Trophoblast cell (in vitro differentiated cells and primary cell): ENCODE results near the gene BCAT1.

Source experiments
- DNase-seq, 2 donors: peaks; one replicate each; pipeline ENCODE4 v3.0.0-alpha.2; 2016
- H2AFZ ChIP-seq: 2 replicates; pipeline ENCODE4 v1.6.1; 2013; ENCODE audit warnings: low read length, moderate library complexity, mild to moderate bottlenecking; ENCODE audit not compliant: insufficient read depth, poor library complexity
- H2AK5ac ChIP-seq: 2 replicates; pipeline ENCODE4 v1.6.1; 2013; ENCODE audit warnings: mild to moderate bottlenecking, low read length
- H2BK120ac ChIP-seq: 2 replicates; pipeline ENCODE4 v1.6.1; 2013; ENCODE audit warnings: low read length, mild to moderate bottlenecking, moderate library complexity; ENCODE audit not compliant: insufficient read depth, poor library complexity
- H2BK12ac ChIP-seq: 2 replicates; pipeline ENCODE4 v1.6.1; 2013; ENCODE audit warnings: mild to moderate bottlenecking, low read length, moderate library complexity
- H2BK5ac ChIP-seq: 2 replicates; pipeline ENCODE4 v1.6.1; 2013; ENCODE audit warnings: low read length, low read depth, moderate library complexity, mild to moderate bottlenecking; ENCODE audit not compliant: poor library complexity
- H3K14ac ChIP-seq: 2 replicates; pipeline ENCODE4 v1.6.1; 2013; ENCODE audit warnings: mild to moderate bottlenecking, low read length
- H3K18ac ChIP-seq: 2 replicates; pipeline ENCODE4 v1.6.1; 2013; ENCODE audit warnings: mild to moderate bottlenecking, low read length
- H3K23ac ChIP-seq: 2 replicates; pipeline ENCODE4 v1.6.1; 2013; ENCODE audit warnings: low read length
- H3K27ac ChIP-seq: 2 replicates; pipeline ENCODE4 v1.5.1; 2013; ENCODE audit warnings: low read depth, mild to moderate bottlenecking, inconsistent platforms, low read length, moderate library complexity
- H3K27me3 ChIP-seq: 2 replicates; pipeline ENCODE4 v1.6.1; 2013; ENCODE audit warnings: inconsistent platforms, mild to moderate bottlenecking, low read length, moderate library complexity; ENCODE audit not compliant: insufficient read depth
- H3K36me3 ChIP-seq, 2 experiments: 1 replicate in 1 of 2; 2 replicates in 1 of 2; pipeline ENCODE4 v1.6.1; 2013; ENCODE audit warnings: low read length in 2 of 2, mild to moderate bottlenecking in 2 of 2, moderate library complexity in 1 of 2; ENCODE audit not compliant: insufficient read depth in 2 of 2, control insufficient read depth in 1 of 2
- H3K4ac ChIP-seq: 2 replicates; pipeline ENCODE4 v1.6.1; 2013; ENCODE audit warnings: low read depth, mild to moderate bottlenecking, low read length, moderate library complexity
- H3K4me1 ChIP-seq, 2 experiments: 1 replicate in 1 of 2; 2 replicates in 1 of 2; pipeline ENCODE4 v1.6.1; 2013; ENCODE audit warnings: low read length in 2 of 2, mild to moderate bottlenecking in 2 of 2, moderate library complexity in 1 of 2; ENCODE audit not compliant: insufficient read depth in 2 of 2, control insufficient read depth in 1 of 2
- H3K4me2 ChIP-seq: 2 replicates; pipeline ENCODE4 v1.6.1; 2013; ENCODE audit warnings: inconsistent platforms, mild to moderate bottlenecking, low read length, moderate library complexity
- H3K4me3 ChIP-seq: 2 replicates; pipeline ENCODE4 v1.5.1; 2013; ENCODE audit warnings: mild to moderate bottlenecking, low read depth, low read length, inconsistent platforms
- H3K79me1 ChIP-seq: one replicate; pipeline ENCODE4 v1.6.1; 2013; ENCODE audit warnings: low read length
- H3K79me2 ChIP-seq: 2 replicates; pipeline ENCODE4 v1.6.1; 2013; ENCODE audit warnings: low read length, mild to moderate bottlenecking; ENCODE audit not compliant: control insufficient read depth, insufficient read depth, poor library complexity
- H3K9ac ChIP-seq: 2 replicates; pipeline ENCODE4 v1.6.1; 2013; ENCODE audit warnings: mild to moderate bottlenecking, low read length
- H3K9me3 ChIP-seq: 2 replicates; pipeline ENCODE4 v1.6.1; 2013; ENCODE audit warnings: low read depth, mild to moderate bottlenecking, control low read depth, inconsistent platforms, low read length; ENCODE audit not compliant: insufficient read depth
- H4K12ac ChIP-seq: 2 replicates; pipeline ENCODE4 v1.6.1; 2013; ENCODE audit warnings: low read depth, mild to moderate bottlenecking, low read length, moderate library complexity
- H4K8ac ChIP-seq: 2 replicates; pipeline ENCODE4 v1.6.1; 2013; ENCODE audit warnings: low read depth, mild to moderate bottlenecking, low read length, moderate library complexity
- H4K91ac ChIP-seq: one replicate; pipeline ENCODE4 v1.6.1; 2013; ENCODE audit warnings: low read depth, mild to moderate bottlenecking, low read length, moderate library complexity
- WGBS: extraction: QIAGEN DNeasy Blood & Tissue Kit; methylation state at CpG from one replicate; pipeline ENCODE4 v1.1.7; 2013; ENCODE audit warnings: missing lambda C conversion rate; ENCODE audit not compliant: insufficient read length, insufficient coverage; ENCODE audit errors: extremely low coverage; 5-methylcytosine and 5-hydroxymethylcytosine counted together

BCAT1 gene

DNA sequence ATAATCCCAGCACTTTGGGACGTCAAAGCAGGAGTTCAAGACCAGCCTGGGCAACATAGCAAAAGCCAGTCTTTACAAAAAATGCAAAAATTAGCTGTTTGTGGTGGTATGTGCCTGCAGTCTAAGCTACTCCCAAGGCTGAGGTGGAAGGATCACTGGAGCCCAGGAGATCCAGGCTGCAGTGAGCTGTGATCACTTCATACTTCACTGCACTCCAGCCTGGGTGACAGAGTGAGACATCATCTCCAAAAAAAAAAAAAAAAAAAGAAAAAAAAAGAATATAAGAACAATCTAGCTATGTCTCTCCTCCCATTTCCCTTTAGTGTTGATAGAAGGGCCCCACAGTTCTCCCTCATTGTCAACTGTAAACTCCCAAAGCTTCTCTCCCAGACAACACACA lies 3.5 kb upstream of the BCAT1 start:
- H2AFZ ChIP-seq: no peak overlapping the region
- H2BK12ac ChIP-seq: peak overlapping the region; percentile 29
- WGBS: no CpG with 5 or more reads among the region's 1 CpG
- DNase-seq: no peak
- H3K36me3 ChIP-seq: no peaks in the 10 kb centered on the region
- no peak overlapping the region for H3K4me2 ChIP-seq
- peaks cover 7 to 11% of the 10 kb centered on the region in 2 experiments for H3K4me1 ChIP-seq
- H3K9ac ChIP-seq: no peak overlapping the region
- peak overlapping the region; percentile 25 for H2BK5ac ChIP-seq
- no peak overlapping the region for H2AK5ac ChIP-seq
- H3K4me3 ChIP-seq: no peak overlapping the region
- no peaks in the 10 kb centered on the region for H3K9me3 ChIP-seq
- H3K79me2 ChIP-seq: peaks cover 7% of the 10 kb centered on the region
- no peak overlapping the region for H3K14ac ChIP-seq
- H3K27ac ChIP-seq: peak overlapping the region; percentile 25
- peak overlapping the region; percentile 44 for H2BK120ac ChIP-seq
- H3K27me3 ChIP-seq: no peaks in the 10 kb centered on the region
- no peak overlapping the region for H3K4ac ChIP-seq
- peak overlapping the region; percentile 39 for H3K18ac ChIP-seq
- H4K91ac ChIP-seq: peak overlapping the region; percentile 50
- no peak overlapping the region for H4K12ac ChIP-seq
- H4K8ac ChIP-seq: peak overlapping the region; percentile 30
- H3K79me1 ChIP-seq: peaks cover 22% of the 10 kb centered on the region
- H3K23ac ChIP-seq: no peak overlapping the region

DNA sequence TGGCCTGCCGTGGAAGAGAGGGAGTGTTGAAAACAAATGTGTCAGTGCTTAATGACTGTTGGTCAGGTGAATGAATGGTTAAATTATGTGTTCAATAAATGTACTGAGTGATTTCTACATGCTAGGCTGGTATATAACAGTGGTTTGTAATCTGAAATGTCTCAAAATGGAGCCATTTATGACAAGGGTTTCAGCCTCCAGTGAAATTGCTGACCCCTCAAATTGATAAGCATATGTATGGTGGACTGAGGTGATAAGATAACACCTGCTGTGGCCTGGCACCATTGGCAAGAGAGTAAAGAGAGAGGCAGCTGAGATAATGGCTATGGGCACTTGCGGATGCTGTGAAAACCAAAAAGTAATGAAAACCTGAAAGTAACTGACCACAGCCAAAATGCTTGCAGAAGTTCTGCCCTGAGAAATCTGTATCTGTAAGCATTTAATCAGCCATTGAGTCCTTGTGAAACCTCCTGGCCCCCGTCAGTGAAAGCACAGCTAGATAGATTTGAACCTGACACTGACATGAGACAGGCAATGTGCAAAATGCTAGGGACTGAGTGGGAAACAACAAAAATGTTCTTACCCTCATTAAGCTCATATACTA lies 1.4 kb upstream of the BCAT1 start:
- WGBS: no CpG with 5 or more reads among the region's 3 CpGs
- Histone ChIP-seq H3K27ac (no peak overlapping the region), H3K79me1 (peaks cover 27% of the 10 kb centered on the region), H3K4me1 (peaks cover 9 to 11% of the 10 kb centered on the region in 2 experiments), H3K27me3 (no peaks in the 10 kb centered on the region), H2BK5ac (no peak overlapping the region), H3K4me2 (no peak overlapping the region), H3K18ac (no peak overlapping the region), H2AFZ (no peak overlapping the region), H4K12ac (no peak overlapping the region), H2AK5ac (no peak overlapping the region), H3K79me2 (peaks cover 11% of the 10 kb centered on the region), H4K8ac (no peak overlapping the region), H3K4ac (no peak overlapping the region), H3K9me3 (no peaks in the 10 kb centered on the region), H2BK120ac (no peak overlapping the region), H3K4me3 (no peak overlapping the region), H3K14ac (no peak overlapping the region), H3K9ac (no peak overlapping the region), H3K23ac (no peak overlapping the region), H2BK12ac (no peak overlapping the region), H4K91ac (no peak overlapping the region), H3K36me3 (peaks cover 0 to 2% of the 10 kb centered on the region in 2 experiments)
- DNase-seq: no peak

DNA sequence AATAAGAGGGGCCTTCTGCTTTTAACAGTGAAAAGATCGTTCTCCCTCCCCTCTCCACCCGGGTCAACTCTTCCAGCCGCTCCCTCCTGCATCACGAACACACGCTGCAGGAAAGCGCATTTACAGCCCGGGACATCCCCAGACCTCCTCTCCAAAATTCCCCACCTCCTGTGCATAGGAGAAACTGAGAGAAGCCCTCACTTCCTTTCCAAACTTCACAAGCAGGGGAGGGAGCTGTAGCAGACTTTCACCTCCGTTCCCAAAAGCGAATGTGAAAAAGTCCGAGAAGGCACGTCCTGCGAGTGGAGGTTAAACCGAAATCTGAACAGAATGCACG lies 513 bp downstream of the BCAT1 start:
- Histone ChIP-seq H3K4me2 (peak overlapping the region; percentile 65), H2BK120ac (peak overlapping the region; percentile 94), H3K9ac (peak overlapping the region; percentile 83), H3K9me3 (no peaks in the 10 kb centered on the region), H3K79me2 (peaks cover 11% of the 10 kb centered on the region), H2AK5ac (peak overlapping the region; percentile 2), H3K79me1 (peaks cover 27% of the 10 kb centered on the region), H4K91ac (peak overlapping the region; percentile 95), H4K12ac (peak overlapping the region; percentile 85), H3K36me3 (peaks cover 0 to 2% of the 10 kb centered on the region in 2 experiments), H3K14ac (peak overlapping the region; percentile 77), H3K4me1 (peaks cover 9 to 14% of the 10 kb centered on the region in 2 experiments), H4K8ac (peak overlapping the region; percentile 92), H3K4me3 (peak overlapping the region; percentile 89), H3K27me3 (no peaks in the 10 kb centered on the region), H3K23ac (peak overlapping the region; percentile 3), H3K18ac (peak overlapping the region; percentile 79), H2BK12ac (peak overlapping the region; percentile 12), H2BK5ac (peak overlapping the region; percentile 80), H2AFZ (peak overlapping the region; percentile 62), H3K4ac (peak overlapping the region; percentile 14), H3K27ac (peak overlapping the region; percentile 81)
- peak in 1 of 2 donors; percentile 41 for DNase-seq
- no CpG with 5 or more reads among the region's 14 CpGs for WGBS

DNA sequence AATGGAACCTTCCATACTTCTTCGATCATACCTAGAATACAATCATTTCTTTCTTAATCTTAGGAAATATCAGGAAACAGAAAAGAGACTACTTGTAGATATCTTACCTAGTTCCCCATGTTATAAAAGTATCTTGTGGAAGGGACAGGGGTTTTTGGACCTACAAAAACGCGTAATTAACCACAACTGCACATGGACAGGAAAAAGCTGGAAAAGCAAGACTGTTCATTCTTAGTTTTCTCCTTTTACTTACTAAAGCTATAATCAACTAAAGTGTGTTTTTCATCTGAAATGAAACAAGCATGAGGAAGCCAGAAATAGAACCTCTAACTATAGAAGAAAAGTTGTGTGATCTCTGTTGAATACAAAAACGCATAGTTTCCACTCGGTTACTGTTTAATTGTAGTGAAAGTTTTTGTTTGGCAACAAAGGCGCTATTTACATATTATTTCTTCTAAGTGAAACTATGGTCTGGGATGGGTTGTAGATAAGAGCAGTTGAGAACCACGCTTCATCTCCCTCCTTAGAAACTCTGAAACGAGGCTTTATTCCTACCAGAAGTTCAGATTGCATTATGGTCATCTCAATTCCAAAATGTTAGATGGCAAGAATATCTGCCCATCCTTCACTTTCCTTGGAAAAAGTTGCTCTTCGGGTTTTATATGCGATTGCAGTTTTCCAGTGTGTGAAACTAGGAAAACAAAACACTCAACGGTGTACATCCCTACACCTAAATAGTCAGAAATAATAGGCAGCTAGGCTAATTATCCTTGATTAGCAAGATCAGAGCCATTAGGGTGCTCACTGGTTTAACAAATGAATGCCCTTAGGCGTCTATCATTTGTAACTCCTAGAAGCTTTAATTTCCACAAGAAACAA lies 1.1 kb downstream of the BCAT1 start:
- H2BK5ac ChIP-seq: peak overlapping the region; percentile 80
- peak overlapping the region; percentile 83 for H3K9ac ChIP-seq
- WGBS: no CpG with 5 or more reads among the region's 12 CpGs
- H2AFZ ChIP-seq: no peak overlapping the region
- peaks cover 11% of the 10 kb centered on the region for H3K79me2 ChIP-seq
- peak overlapping the region; percentile 81 for H3K27ac ChIP-seq
- H3K4me1 ChIP-seq: peaks cover 9 to 14% of the 10 kb centered on the region in 2 experiments
- no peak overlapping the region for H2AK5ac ChIP-seq
- DNase-seq: peak in 1 of 2 donors; percentile 33
- H3K4me3 ChIP-seq: peak overlapping the region; percentile 89
- H3K18ac ChIP-seq: no peak overlapping the region
- H3K27me3 ChIP-seq: no peaks in the 10 kb centered on the region
- peak overlapping the region; percentile 95 for H4K91ac ChIP-seq
- H4K8ac ChIP-seq: no peak overlapping the region
- no peak overlapping the region for H2BK12ac ChIP-seq
- H3K9me3 ChIP-seq: no peaks in the 10 kb centered on the region
- peaks cover 0 to 2% of the 10 kb centered on the region in 2 experiments for H3K36me3 ChIP-seq
- H3K4ac ChIP-seq: no peak overlapping the region
- no peak overlapping the region for H3K23ac ChIP-seq
- H4K12ac ChIP-seq: no peak overlapping the region
- H2BK120ac ChIP-seq: peak overlapping the region; percentile 94
- H3K14ac ChIP-seq: no peak overlapping the region
- peaks cover 27% of the 10 kb centered on the region for H3K79me1 ChIP-seq
- H3K4me2 ChIP-seq: peak overlapping the region; percentile 65
